Activated CD4-positive, alpha-beta T cell treated with anti-CD3 and anti-CD28 coated beads, Interleukin-2, amount 10 ng/mL, durations not matched to agents 7 days and 5 days (primary cell): Measurements from ENCODE around the gene MIER3. TPM values are rescaled to one million over a fixed set of nuclear protein-coding genes. Genes with fewer than 3 reads are reported as not detected.
"Not testable (repeated sequence)": the region's sequence is repeated elsewhere in the genome, so short reads cannot be mapped to it uniquely, and the experiment has no call there.

ENCODE experiments used
- CTCF ChIA-PET: fragments of 350-600 bp; sonication (Branson Sonifier 250); formaldehyde crosslinking; loops from one replicate; lab custom pipeline; 2021; ENCODE audit warnings: antibody characterized with exemption; lab: Charles Lee
- POLR2A ChIA-PET: fragments of 350-600 bp; sonication (Branson Sonifier 250); formaldehyde crosslinking; loops from one replicate; lab custom pipeline; 2021; ENCODE audit warnings: antibody characterized with exemption; lab: Charles Lee
- DNase-seq: peaks from one replicate; pipeline ENCODE4 v3.0.0-alpha.2; 2020
- H3K27ac Mint-ChIP-seq: one replicate; pipeline ENCODE4 v1.8.0; 2021; ENCODE audit warnings: mild to moderate bottlenecking, moderate library complexity, mixed read lengths
- H3K27me3 Mint-ChIP-seq: one replicate; pipeline ENCODE4 v1.8.0; 2021; ENCODE audit warnings: mixed read lengths
- H3K36me3 Mint-ChIP-seq: one replicate; pipeline ENCODE4 v1.8.0; 2021; ENCODE audit warnings: low read depth, mixed read lengths
- H3K4me1 Mint-ChIP-seq: one replicate; pipeline ENCODE4 v1.8.0; 2021; ENCODE audit warnings: mixed read lengths
- H3K4me3 Mint-ChIP-seq: one replicate; pipeline ENCODE4 v1.8.0; 2021; ENCODE audit warnings: mild to moderate bottlenecking, moderate library complexity, mixed read lengths
- H3K9me3 Mint-ChIP-seq: one replicate; pipeline ENCODE4 v1.8.0; 2021; ENCODE audit warnings: mixed read lengths
- total RNA-seq, 2 experiments: library from RNA; stranded (reverse); gene quantifications; one replicate each; pipeline ENCODE4 v1.2.3, GENCODE V29; 2021

MIER3 gene
- total RNA-seq, 2 experiments from 2014 or later = 22.4 to 23.1 TPM

DNA sequence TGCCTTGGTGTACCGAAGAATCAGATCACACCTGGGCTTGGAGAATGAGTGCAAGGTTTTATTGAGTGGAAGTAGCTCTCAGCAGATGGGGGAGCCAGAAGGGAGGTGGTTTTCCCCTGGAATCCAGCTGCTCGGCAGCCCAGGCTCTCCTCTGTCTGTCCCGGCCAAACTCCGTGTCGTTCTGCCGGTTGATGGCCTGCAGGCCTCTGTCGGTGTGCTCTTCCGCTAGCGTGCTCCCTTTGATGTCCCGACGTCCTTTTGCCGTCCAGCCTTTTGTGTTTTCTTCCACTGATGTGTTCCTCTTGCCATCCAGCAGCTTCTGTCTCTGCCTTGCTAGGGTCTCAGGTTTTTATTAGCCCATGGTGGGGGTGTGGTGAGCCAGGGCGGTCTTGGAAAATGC lies 28.0 kb upstream of the MIER3 start:
- Mint-ChIP-seq H3K4me3 (no peak overlapping the region), H3K27me3 (peaks cover 6% of the 10 kb centered on the region), H3K36me3 (no peaks in the 10 kb centered on the region), H3K9me3 (no peaks in the 10 kb centered on the region), H3K27ac (no peak overlapping the region), H3K4me1 (peaks cover 16% of the 10 kb centered on the region)
- CTCF ChIA-PET = no interaction called here
- DNase-seq = no peak
- POLR2A ChIA-PET = interaction anchor here (0.5 kb wide), 1 partner anchor 195 kb away, joined by 4 read pairs; no protein-coding TSS in a partner anchor

GRCh38 chr5:56979526-56979925 lies 27.6 kb upstream of the MIER3 start:
- DNase-seq, H3K36me3 Mint-ChIP-seq, H3K4me3 Mint-ChIP-seq, H3K27me3 Mint-ChIP-seq, POLR2A ChIA-PET, H3K9me3 Mint-ChIP-seq, H3K27ac Mint-ChIP-seq, CTCF ChIA-PET: not testable (repeated sequence)
- peaks cover 14% of the 10 kb centered on the region for H3K4me1 Mint-ChIP-seq

- H3K4me3 Mint-ChIP-seq = no peak overlapping the region
- H3K9me3 Mint-ChIP-seq = no peaks in the 10 kb centered on the region
- peaks cover 12% of the 10 kb centered on the region for H3K27me3 Mint-ChIP-seq
- no peaks in the 10 kb centered on the region for H3K4me1 Mint-ChIP-seq
- H3K27ac Mint-ChIP-seq = no peak overlapping the region
- POLR2A ChIA-PET = no interaction called here
- no peak for DNase-seq
- CTCF ChIA-PET = no interaction called here
- H3K36me3 Mint-ChIP-seq = no peaks in the 10 kb centered on the region
Measured at GRCh38 chr5:56977822-56978221, 25.9 kb upstream of the MIER3 start.

- CTCF ChIA-PET = no interaction called here
- Mint-ChIP-seq H3K9me3 (no peaks in the 10 kb centered on the region), H3K27me3 (peaks cover 15% of the 10 kb centered on the region), H3K27ac (no peak overlapping the region), H3K4me3 (no peak overlapping the region), H3K4me1 (no peaks in the 10 kb centered on the region), H3K36me3 (no peaks in the 10 kb centered on the region)
- POLR2A ChIA-PET = no interaction called here
- no peak for DNase-seq
Measured at GRCh38 chr5:56977021-56977420, 25.1 kb upstream of the MIER3 start.

DNA sequence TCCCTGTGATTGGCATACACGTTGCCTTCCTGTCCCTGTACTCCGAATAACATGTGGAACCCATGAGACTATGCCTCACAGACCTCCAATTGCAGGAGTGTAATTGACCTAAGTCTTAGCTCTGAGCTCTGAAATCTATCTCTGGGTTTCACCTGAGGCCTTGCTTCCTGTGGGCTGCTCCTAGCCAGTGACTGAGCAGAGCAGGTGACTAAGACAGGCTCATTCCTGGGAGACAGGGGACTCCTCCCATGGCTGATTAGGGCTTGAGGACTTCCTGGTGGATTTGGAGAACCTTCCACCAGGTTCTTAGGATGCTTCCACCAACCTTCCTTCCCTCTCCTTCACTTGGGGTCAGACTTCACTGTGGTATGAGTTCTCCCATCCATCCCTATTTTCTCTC lies 22.3 kb upstream of the MIER3 start:
- no peak overlapping the region for H3K27ac Mint-ChIP-seq
- H3K27me3 Mint-ChIP-seq = peaks cover 21% of the 10 kb centered on the region
- no peaks in the 10 kb centered on the region for H3K4me1 Mint-ChIP-seq

DNA sequence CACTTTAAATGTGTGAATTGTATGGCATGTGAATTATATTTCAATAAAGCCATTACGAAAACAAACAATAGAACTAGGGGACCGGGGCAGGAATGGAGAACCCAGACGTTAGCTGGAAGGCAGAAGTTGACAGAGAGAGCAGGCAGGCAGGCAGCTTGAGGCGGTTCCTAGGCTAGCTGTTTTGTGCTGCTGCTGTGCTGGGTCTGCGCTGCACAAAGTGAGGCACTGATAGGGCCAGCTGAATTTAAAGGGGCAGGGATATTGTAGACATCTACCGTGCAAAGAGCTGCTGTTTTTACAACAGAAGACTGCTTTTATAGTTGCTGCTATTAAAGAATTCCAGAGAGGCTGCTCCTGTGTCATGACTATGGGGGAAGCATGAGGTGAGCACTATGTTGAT lies 21.6 kb upstream of the MIER3 start:
- no peak overlapping the region for H3K4me3 Mint-ChIP-seq
- H3K9me3 Mint-ChIP-seq = no peaks in the 10 kb centered on the region
- no peaks in the 10 kb centered on the region for H3K36me3 Mint-ChIP-seq
- no peak for DNase-seq
- ChIA-PET POLR2A (no interaction called here), CTCF (interaction anchor here (1.7 kb wide), 1 partner anchor 13 kb away, joined by 5 read pairs; no protein-coding TSS in a partner anchor)
- no peaks in the 10 kb centered on the region for H3K4me1 Mint-ChIP-seq
- peaks cover 24% of the 10 kb centered on the region for H3K27me3 Mint-ChIP-seq
- H3K27ac Mint-ChIP-seq = no peak overlapping the region

More for the DNA sequence above, 22.3 kb upstream of the MIER3 start:
- H3K9me3 Mint-ChIP-seq = no peaks in the 10 kb centered on the region
- H3K36me3 Mint-ChIP-seq = no peaks in the 10 kb centered on the region
- CTCF ChIA-PET = no interaction called here
- DNase-seq = no peak
- POLR2A ChIA-PET = no interaction called here
- no peak overlapping the region for H3K4me3 Mint-ChIP-seq

DNA sequence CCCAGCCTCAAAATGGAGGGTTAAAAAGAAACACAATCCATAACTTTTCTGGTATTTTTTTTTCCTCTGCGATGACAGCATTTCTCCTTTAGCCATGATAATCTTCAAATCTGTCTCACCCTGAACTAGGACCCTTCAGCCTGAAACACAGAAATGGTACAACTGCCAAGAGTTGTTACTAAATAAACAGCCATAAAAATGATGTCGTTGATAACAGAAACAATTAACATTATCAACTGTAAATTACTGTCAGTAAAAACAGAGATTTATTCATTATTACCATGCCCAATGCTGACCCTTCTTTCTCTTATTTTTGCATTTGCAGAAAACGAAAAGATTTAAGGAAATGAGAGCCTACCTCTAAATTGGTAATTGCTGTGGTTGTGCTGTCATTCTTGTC lies 19.4 kb upstream of the MIER3 start:
- no peak for DNase-seq
- Mint-ChIP-seq H3K27ac (no peak overlapping the region), H3K9me3 (no peaks in the 10 kb centered on the region), H3K4me3 (no peak overlapping the region), H3K4me1 (no peaks in the 10 kb centered on the region), H3K27me3 (peaks cover 27% of the 10 kb centered on the region), H3K36me3 (no peaks in the 10 kb centered on the region)
- POLR2A ChIA-PET = no interaction called here
- CTCF ChIA-PET = no interaction called here

DNA sequence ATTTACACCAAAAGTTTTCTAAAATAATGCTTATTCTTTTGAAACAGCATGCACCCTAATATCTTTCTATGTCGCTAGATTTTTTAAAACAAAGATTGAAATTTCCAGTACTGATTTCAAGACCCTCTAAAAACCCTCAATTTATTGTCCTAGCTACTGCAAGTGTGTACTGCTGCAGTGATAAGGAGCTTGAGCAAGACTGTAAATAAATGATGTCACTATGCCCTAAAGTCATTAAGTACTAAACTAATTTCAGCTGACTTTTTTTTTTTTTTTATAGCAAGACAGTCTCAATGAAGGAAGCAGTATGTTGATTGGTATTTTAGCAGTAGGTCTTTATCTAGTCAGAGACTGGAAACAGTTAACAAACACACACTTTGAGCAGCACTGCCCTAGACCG lies 12.2 kb upstream of the MIER3 start:
- ChIA-PET CTCF (interaction anchor here (0.8 to 1.2 kb wide), 2 partner anchors 20 to 65 kb away, joined by 3 read pairs; no protein-coding TSS in a partner anchor), POLR2A (no interaction called here)
- Mint-ChIP-seq H3K9me3 (no peaks in the 10 kb centered on the region), H3K27ac (no peak overlapping the region), H3K27me3 (peaks cover 52% of the 10 kb centered on the region), H3K36me3 (no peaks in the 10 kb centered on the region), H3K4me3 (no peak overlapping the region), H3K4me1 (no peaks in the 10 kb centered on the region)
- no peak for DNase-seq

DNA sequence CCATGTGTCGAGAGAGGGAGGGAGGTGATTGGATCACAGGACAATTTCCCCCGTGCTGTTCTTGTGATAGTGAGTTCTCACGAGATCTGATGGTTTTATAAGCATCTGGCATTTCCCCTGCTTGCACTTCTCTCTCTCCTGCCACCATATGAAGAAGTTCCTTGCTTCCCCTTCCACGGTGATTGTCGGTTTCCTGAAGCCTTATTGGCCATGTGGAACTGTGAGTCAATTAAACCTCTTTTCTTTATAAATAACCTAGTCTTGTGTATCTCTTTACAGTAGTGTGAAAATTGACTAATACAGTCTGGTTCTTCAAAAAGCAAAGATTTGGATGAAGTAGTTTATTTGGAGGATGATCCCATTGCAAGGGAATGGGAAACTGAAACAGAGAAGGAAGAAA lies 11.3 kb upstream of the MIER3 start:
- ChIA-PET POLR2A (no interaction called here), CTCF (interaction anchor here (0.6 kb wide), 1 partner anchor 60 kb away, joined by 3 read pairs; no protein-coding TSS in a partner anchor)
- Mint-ChIP-seq H3K27ac (no peak overlapping the region), H3K27me3 (peaks cover 57% of the 10 kb centered on the region), H3K9me3 (no peaks in the 10 kb centered on the region), H3K4me3 (no peak overlapping the region), H3K36me3 (no peaks in the 10 kb centered on the region), H3K4me1 (no peaks in the 10 kb centered on the region)
- DNase-seq = no peak

DNA sequence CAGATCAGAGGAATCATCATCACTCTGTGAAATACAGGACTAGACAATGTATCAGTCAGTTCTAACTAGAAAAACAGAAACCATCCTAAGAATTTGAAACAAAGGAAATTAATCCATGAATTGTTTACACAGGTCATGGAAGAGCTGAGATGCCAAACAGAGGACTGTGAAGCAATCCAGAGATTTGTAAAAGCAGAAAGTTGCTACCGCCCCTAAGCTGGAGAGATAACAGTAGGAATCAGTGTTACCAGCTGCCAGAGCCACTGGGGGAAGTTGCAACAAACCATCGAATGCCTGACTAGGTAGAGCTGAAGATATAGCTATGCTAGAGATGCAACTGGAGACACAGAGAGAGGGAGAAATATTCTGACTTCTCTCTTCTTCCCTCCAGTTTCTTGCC lies 10.4 kb upstream of the MIER3 start:
- Mint-ChIP-seq H3K4me1 (no peaks in the 10 kb centered on the region), H3K27me3 (peaks cover 62% of the 10 kb centered on the region), H3K4me3 (no peak overlapping the region), H3K9me3 (no peaks in the 10 kb centered on the region), H3K36me3 (no peaks in the 10 kb centered on the region), H3K27ac (no peak overlapping the region)
- CTCF ChIA-PET = no interaction called here
- POLR2A ChIA-PET = no interaction called here
- DNase-seq = no peak

- DNase-seq = no peak
- H3K9me3 Mint-ChIP-seq = no peaks in the 10 kb centered on the region
- ChIA-PET CTCF (no interaction called here), POLR2A (no interaction called here)
- no peaks in the 10 kb centered on the region for H3K4me1 Mint-ChIP-seq
- H3K27me3 Mint-ChIP-seq = peaks cover 63% of the 10 kb centered on the region
- H3K27ac Mint-ChIP-seq = no peak overlapping the region
- no peak overlapping the region for H3K4me3 Mint-ChIP-seq
- no peaks in the 10 kb centered on the region for H3K36me3 Mint-ChIP-seq
Measured at GRCh38 chr5:56961746-56962145, 9.8 kb upstream of the MIER3 start.

- Mint-ChIP-seq H3K4me3 (no peak overlapping the region), H3K36me3 (no peaks in the 10 kb centered on the region), H3K4me1 (no peaks in the 10 kb centered on the region), H3K27ac (no peak overlapping the region), H3K27me3 (peaks cover 76% of the 10 kb centered on the region), H3K9me3 (no peaks in the 10 kb centered on the region)
- ChIA-PET CTCF (interaction anchor here (0.6 kb wide), 1 partner anchor 1500 kb away, joined by 3 read pairs; no protein-coding TSS in a partner anchor), POLR2A (no interaction called here)
- DNase-seq = no peak
Measured at GRCh38 chr5:56959326-56959725, 7.4 kb upstream of the MIER3 start.

DNA sequence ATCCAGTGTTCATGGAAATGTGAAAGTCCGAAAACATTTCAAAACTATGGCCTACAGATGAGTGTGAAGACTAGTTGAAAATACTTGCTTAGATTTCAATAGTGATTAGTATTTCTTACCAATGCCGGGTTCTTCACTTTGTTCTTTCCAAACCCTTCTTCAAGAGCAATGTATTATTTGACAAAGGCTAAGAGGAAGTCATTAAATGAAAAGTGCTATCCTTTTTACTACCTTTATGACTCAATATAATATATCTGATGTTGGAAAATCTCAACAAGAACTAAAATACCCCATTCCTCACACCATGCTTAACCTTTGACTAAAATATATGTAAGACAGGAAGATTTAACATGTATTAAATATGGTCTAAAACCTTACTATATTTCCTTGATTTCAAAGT lies 6.7 kb upstream of the MIER3 start:
- Mint-ChIP-seq H3K27me3 (peaks cover 76% of the 10 kb centered on the region), H3K9me3 (no peaks in the 10 kb centered on the region)
- CTCF ChIA-PET = no interaction called here

GRCh38 chr5:56954262-56954661 lies 2.3 kb upstream of the MIER3 start:
- POLR2A ChIA-PET = no interaction called here

More for the DNA sequence above, 6.7 kb upstream of the MIER3 start:
- POLR2A ChIA-PET = no interaction called here
- Mint-ChIP-seq H3K36me3 (no peaks in the 10 kb centered on the region), H3K4me1 (no peaks in the 10 kb centered on the region), H3K27ac (no peak overlapping the region), H3K4me3 (no peak overlapping the region)
- no peak for DNase-seq

More at GRCh38 chr5:56954262-56954661, 2.3 kb upstream of the MIER3 start:
- H3K4me3 Mint-ChIP-seq = no peak overlapping the region
- H3K4me1 Mint-ChIP-seq = peaks cover 20% of the 10 kb centered on the region
- peaks cover 5% of the 10 kb centered on the region for H3K36me3 Mint-ChIP-seq
- no peak overlapping the region for H3K27ac Mint-ChIP-seq
- peaks cover 55% of the 10 kb centered on the region for H3K27me3 Mint-ChIP-seq
- no peaks in the 10 kb centered on the region for H3K9me3 Mint-ChIP-seq
- CTCF ChIA-PET = interaction anchor here (0.6 to 1.4 kb wide), 3 partner anchors 34 to 540 kb away, joined by 3 to 4 read pairs (median 3); no protein-coding TSS in a partner anchor
- no peak for DNase-seq
